Measurements from ENCODE around the gene RRP12.

The RRP12 gene

DNA sequence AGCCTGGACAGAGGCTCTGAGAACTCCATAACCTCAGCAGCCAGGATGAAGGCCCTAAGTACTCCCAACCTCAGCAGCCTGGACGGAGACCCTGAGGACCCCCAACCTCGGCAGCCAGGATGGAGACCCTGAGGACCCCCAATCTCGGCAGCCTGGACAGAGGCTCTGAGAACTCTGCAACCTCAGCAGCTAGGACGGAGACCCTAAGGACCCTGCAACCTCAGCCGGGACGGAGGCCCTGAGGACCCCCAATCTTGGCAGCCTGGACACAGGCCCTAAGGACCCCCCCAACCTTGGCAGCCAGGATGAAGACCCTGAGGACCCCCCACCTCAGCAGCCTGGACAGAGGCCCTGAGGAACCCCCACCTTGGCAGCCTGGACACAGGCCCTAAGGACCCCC lies 16.5 kb downstream of the RRP12 start:
- Histone ChIP-seq H3K4me1 (ENCODE audit: control insufficient read depth, insufficient read depth, low read length) (no peaks in the 10 kb centered on the region; the same call in 1 of the 2 replicates), H3K27me3 (ENCODE audit: control insufficient read depth, insufficient read depth, low read length) (no peaks in the 10 kb centered on the region), H3K36me3 (ENCODE audit: control insufficient read depth, insufficient read depth, low read length) (peaks cover 83% of the 10 kb centered on the region), H3K9ac (ENCODE audit: low read length) (no peak overlapping the region), H3K27ac (ENCODE audit: low read depth, low read length) (no peak overlapping the region), H3K4me3 (ENCODE audit: low read depth, low read length) (no peak overlapping the region), H3K9me3 (ENCODE audit: control insufficient read depth, insufficient read depth, low read depth, low read length) (no peaks in the 10 kb centered on the region)

GRCh38 chr10:97384156-97384555 lies 17.0 kb downstream of the RRP12 start:
- Histone ChIP-seq H3K9ac (ENCODE audit: low read length) (no peak overlapping the region), H3K27ac (ENCODE audit: low read depth, low read length) (no peak overlapping the region), H3K36me3 (ENCODE audit: control insufficient read depth, insufficient read depth, low read length) (peaks cover 83% of the 10 kb centered on the region), H3K27me3 (ENCODE audit: control insufficient read depth, insufficient read depth, low read length) (no peaks in the 10 kb centered on the region), H3K9me3 (ENCODE audit: control insufficient read depth, insufficient read depth, low read depth, low read length) (no peaks in the 10 kb centered on the region), H3K4me3 (ENCODE audit: low read depth, low read length) (no peak overlapping the region), H3K4me1 (ENCODE audit: control insufficient read depth, insufficient read depth, low read length) (no peaks in the 10 kb centered on the region; the same call in 1 of the 2 replicates)

GRCh38 chr10:97383159-97383558 lies 18.0 kb downstream of the RRP12 start:
- Histone ChIP-seq H3K4me1 (ENCODE audit: control insufficient read depth, insufficient read depth, low read length) (no peaks in the 10 kb centered on the region; the same call in 1 of the 2 replicates), H3K9ac (ENCODE audit: low read length) (no peak overlapping the region), H3K36me3 (ENCODE audit: control insufficient read depth, insufficient read depth, low read length) (peaks cover 81% of the 10 kb centered on the region), H3K4me3 (ENCODE audit: low read depth, low read length) (no peak overlapping the region), H3K9me3 (ENCODE audit: control insufficient read depth, insufficient read depth, low read depth, low read length) (no peaks in the 10 kb centered on the region), H3K27me3 (ENCODE audit: control insufficient read depth, insufficient read depth, low read length) (no peaks in the 10 kb centered on the region), H3K27ac (ENCODE audit: low read depth, low read length) (no peak overlapping the region)

DNA sequence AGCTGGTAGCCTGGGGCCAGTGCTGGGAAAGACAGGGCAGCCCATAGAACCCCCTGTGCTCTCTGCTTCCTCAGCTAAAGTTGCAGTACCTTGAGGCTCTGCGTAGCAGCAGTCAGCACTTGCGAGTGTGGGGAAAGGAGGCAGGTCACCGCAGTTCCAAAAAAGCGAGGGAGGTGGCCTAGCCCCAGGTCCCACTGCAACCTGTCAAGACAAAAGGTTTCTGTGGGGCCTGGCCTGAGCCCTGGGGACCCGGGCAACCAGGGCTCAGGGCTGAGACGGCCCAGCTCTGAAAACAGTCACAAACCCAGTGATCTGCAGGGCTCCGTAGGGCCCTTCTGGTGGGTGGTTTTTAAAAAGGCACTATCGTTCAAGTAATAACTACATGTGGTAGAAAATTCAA lies 19.5 kb downstream of the RRP12 start:
- no peaks in the 10 kb centered on the region for H3K9me3 ChIP-seq (ENCODE audit: control insufficient read depth, insufficient read depth, low read depth, low read length)
- no peaks in the 10 kb centered on the region; the same call in 1 of the 2 replicates for H3K4me1 ChIP-seq (ENCODE audit: control insufficient read depth, insufficient read depth, low read length)
- H3K4me3 ChIP-seq (ENCODE audit: low read depth, low read length), result no peak overlapping the region
- H3K27me3 ChIP-seq (ENCODE audit: control insufficient read depth, insufficient read depth, low read length), result no peaks in the 10 kb centered on the region
- H3K9ac ChIP-seq (ENCODE audit: low read length), result no peak overlapping the region
- peaks cover 83% of the 10 kb centered on the region for H3K36me3 ChIP-seq (ENCODE audit: control insufficient read depth, insufficient read depth, low read length)
- no peak overlapping the region for H3K27ac ChIP-seq (ENCODE audit: low read depth, low read length)

GRCh38 chr10:97380516-97380915 lies 20.6 kb downstream of the RRP12 start:
- no peak overlapping the region for H3K9ac ChIP-seq (ENCODE audit: low read length)
- H3K36me3 ChIP-seq (ENCODE audit: control insufficient read depth, insufficient read depth, low read length), result peaks cover 79% of the 10 kb centered on the region
- H3K4me3 ChIP-seq (ENCODE audit: low read depth, low read length), result no peak overlapping the region
- H3K4me1 ChIP-seq (ENCODE audit: control insufficient read depth, insufficient read depth, low read length), result no peaks in the 10 kb centered on the region; the same call in 1 of the 2 replicates
- H3K27ac ChIP-seq (ENCODE audit: low read depth, low read length), result no peak overlapping the region; the same call in 1 of the 2 replicates
- no peaks in the 10 kb centered on the region for H3K9me3 ChIP-seq (ENCODE audit: control insufficient read depth, insufficient read depth, low read depth, low read length)
- H3K27me3 ChIP-seq (ENCODE audit: control insufficient read depth, insufficient read depth, low read length), result no peaks in the 10 kb centered on the region

DNA sequence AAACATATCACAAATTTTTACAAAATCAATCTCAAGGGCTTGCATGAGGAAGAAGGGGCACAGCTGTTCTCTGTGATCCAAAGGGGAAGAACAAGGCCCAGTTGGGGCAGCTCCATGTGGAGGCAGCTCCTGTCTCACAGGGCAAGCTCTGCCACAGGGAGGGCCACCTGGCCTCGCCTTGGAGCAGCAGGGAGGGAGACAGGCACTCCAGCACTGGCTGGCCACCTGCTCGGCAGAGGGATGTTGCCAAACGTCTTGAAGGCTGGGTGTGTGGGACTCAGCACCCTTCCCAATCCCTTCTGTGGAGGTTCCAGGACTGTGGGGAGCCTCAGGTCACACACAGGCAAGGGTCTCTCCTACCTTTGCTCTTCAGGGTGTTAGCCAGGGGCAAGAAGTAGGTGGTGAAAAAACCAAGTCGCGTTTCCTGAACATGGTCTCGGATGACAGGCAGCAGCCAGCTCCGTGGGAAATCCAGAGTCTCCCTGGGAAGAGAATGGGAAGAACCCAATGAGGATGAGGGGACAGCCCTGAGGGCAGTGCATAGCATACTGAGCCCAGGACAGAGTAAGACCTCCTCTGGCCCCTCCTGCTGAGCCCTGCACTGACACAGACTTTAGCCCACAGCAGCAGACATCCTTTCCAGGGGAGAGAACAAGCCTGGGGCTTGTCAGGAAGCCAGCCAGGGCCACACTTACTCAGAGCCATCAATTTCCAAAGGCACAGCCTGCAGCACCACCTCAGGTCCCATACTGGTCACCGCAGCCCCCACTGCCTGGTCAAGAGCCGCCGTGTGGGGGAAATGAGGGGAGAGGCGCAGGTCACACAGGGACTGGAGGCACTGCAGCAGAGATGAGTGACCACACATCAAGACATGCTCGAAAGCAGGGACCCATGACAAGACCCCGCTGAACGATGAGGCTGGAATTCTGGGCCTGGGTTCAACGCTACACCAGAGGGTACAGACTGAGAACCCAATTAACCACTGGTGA lies 21.9 kb downstream of the RRP12 start:
- Histone ChIP-seq H3K9me3 (ENCODE audit: control insufficient read depth, insufficient read depth, low read depth, low read length) (no peaks in the 10 kb centered on the region), H3K9ac (ENCODE audit: low read length) (no peak overlapping the region), H3K4me1 (ENCODE audit: control insufficient read depth, insufficient read depth, low read length) (no peaks in the 10 kb centered on the region; the same call in 1 of the 2 replicates), H3K4me3 (ENCODE audit: low read depth, low read length) (no peak overlapping the region), H3K27me3 (ENCODE audit: control insufficient read depth, insufficient read depth, low read length) (no peaks in the 10 kb centered on the region), H3K27ac (ENCODE audit: low read depth, low read length) (no peak overlapping the region), H3K36me3 (ENCODE audit: control insufficient read depth, insufficient read depth, low read length) (peaks cover 76% of the 10 kb centered on the region)

- H3K36me3 ChIP-seq (ENCODE audit: control insufficient read depth, insufficient read depth, low read length), result peaks cover 84% of the 10 kb centered on the region
- H3K27ac ChIP-seq (ENCODE audit: low read depth, low read length), result no peak overlapping the region
- H3K9me3 ChIP-seq (ENCODE audit: control insufficient read depth, insufficient read depth, low read depth, low read length), result no peaks in the 10 kb centered on the region
- H3K9ac ChIP-seq (ENCODE audit: low read length), result no peak overlapping the region
- no peaks in the 10 kb centered on the region; the same call in 1 of the 2 replicates for H3K4me1 ChIP-seq (ENCODE audit: control insufficient read depth, insufficient read depth, low read length)
- H3K27me3 ChIP-seq (ENCODE audit: control insufficient read depth, insufficient read depth, low read length), result no peaks in the 10 kb centered on the region
- no peak overlapping the region for H3K4me3 ChIP-seq (ENCODE audit: low read depth, low read length)
These were observed 24.7 kb downstream of the RRP12 start for GRCh38 chr10:97376413-97376812.

DNA sequence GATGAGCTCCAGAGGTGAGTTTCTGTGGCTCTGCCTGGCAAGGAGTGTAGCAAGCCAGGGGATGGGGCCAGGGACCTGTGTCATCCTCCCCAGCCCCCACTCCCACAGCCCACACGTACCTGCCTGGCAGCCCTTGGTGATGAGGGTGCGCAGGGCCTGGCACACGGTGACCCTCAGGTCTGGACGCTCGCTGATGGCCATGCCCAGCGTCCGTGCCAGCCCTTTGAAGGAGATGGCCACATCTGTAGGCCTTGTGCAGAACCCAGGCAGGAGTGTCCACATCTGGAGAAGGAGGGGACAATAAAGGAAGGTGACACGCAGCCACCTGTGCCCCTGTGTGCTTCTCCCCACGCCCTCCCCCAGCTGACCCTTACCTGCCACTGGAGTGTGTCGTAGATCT lies 27.7 kb downstream of the RRP12 start:
- no peaks in the 10 kb centered on the region for H3K4me1 ChIP-seq (ENCODE audit: control insufficient read depth, insufficient read depth, low read length)
- H3K9ac ChIP-seq (ENCODE audit: low read length), result no peak overlapping the region
- no peak overlapping the region for H3K4me3 ChIP-seq (ENCODE audit: low read depth, low read length)
- H3K9me3 ChIP-seq (ENCODE audit: control insufficient read depth, insufficient read depth, low read depth, low read length), result no peaks in the 10 kb centered on the region
- H3K27ac ChIP-seq (ENCODE audit: low read depth, low read length), result no peak overlapping the region
- H3K27me3 ChIP-seq (ENCODE audit: control insufficient read depth, insufficient read depth, low read length), result no peaks in the 10 kb centered on the region
- peaks cover 87% of the 10 kb centered on the region for H3K36me3 ChIP-seq (ENCODE audit: control insufficient read depth, insufficient read depth, low read length)

DNA sequence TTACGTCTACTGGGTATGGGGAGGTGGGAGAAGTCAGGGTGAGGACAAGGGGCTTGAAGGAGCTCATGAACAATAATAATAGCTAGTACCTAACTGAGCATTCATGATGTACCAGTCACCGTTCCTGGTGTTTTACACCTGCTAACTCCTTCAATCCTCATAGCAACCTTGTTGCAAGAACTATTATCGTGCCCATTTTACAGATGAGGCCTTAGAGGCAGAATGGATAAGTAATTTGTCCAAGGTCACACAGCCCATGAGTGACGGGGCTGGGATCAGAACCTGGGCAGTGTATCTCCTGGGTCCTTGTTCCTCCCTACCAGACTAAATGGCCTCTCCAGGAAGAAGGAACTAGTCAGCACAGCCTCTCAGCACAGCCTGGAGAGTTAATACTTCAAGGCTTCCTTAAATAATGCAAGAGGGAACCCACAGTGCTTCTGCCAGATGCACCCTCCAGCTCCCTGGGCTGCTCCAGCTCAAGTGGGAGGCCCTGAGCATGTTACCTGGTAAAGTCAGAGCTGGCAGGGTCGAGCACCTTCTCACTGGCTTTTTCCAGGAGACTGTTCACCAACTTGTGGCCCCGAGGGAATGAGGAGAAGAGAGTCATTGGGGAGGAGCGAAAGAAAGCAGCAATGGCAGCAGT lies 28.8 kb downstream of the RRP12 start:
- H3K9ac ChIP-seq (ENCODE audit: low read length), result no peak overlapping the region
- no peak overlapping the region for H3K4me3 ChIP-seq (ENCODE audit: low read depth, low read length)
- peaks cover 82% of the 10 kb centered on the region for H3K36me3 ChIP-seq (ENCODE audit: control insufficient read depth, insufficient read depth, low read length)
- H3K27me3 ChIP-seq (ENCODE audit: control insufficient read depth, insufficient read depth, low read length), result no peaks in the 10 kb centered on the region
- H3K27ac ChIP-seq (ENCODE audit: low read depth, low read length), result no peak overlapping the region
- H3K9me3 ChIP-seq (ENCODE audit: control insufficient read depth, insufficient read depth, low read depth, low read length), result no peaks in the 10 kb centered on the region
- no peaks in the 10 kb centered on the region for H3K4me1 ChIP-seq (ENCODE audit: control insufficient read depth, insufficient read depth, low read length)

DNA sequence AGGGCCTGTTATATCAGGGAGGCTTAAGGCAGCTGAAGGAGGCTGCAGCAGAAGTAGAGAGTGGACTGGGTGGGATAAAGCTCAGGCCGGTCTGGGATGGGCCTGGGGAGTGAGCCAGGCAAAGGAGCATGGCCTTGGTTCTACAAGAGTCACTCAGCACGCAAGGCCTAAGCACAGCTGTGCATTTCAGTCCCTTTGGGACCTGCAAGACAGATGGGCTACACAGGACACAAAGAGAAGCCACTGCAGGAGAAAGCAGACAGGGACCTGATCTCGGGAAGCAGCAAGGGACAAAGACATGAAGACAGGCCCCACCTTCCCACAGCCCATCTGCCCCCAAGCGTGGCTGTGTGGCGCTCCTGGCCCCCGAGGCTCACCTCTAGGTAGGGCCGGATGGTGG lies 29.4 kb downstream of the RRP12 start:
- Histone ChIP-seq H3K36me3 (ENCODE audit: control insufficient read depth, insufficient read depth, low read length) (peaks cover 82% of the 10 kb centered on the region), H3K27me3 (ENCODE audit: control insufficient read depth, insufficient read depth, low read length) (no peaks in the 10 kb centered on the region), H3K9ac (ENCODE audit: low read length) (no peak overlapping the region), H3K4me3 (ENCODE audit: low read depth, low read length) (no peak overlapping the region), H3K27ac (ENCODE audit: low read depth, low read length) (no peak overlapping the region), H3K4me1 (ENCODE audit: control insufficient read depth, insufficient read depth, low read length) (no peaks in the 10 kb centered on the region), H3K9me3 (ENCODE audit: control insufficient read depth, insufficient read depth, low read depth, low read length) (no peaks in the 10 kb centered on the region)

DNA sequence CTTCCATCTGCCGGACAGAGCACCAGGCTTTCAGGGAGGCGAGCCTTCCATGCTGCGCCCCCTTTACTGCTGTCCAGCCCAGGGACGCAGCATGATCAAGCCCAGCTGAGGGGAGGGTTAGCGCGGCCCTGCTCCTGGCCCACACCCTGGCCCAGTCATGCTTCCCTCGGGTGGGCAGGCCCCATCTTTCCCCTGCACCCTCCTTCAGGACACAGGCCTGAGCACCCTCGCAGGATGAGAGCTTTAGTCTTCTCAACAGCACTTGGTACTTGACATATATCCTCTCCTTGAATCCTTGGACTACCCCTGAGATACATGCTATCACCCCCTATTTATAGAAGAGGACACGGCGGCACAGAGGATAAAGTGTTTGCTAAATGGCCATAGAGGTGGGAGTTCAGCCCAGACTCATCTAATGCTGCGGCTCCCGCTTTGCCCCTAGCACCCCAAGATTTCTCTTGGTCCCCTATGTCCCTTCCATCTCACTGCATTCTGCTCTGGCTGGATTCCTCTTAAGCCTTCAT lies 34.0 kb downstream of the RRP12 start:
- no peak overlapping the region for H3K9ac ChIP-seq (ENCODE audit: low read length)

More for the DNA sequence above, 34.0 kb downstream of the RRP12 start:
- H3K27ac ChIP-seq (ENCODE audit: low read depth, low read length), result no peak overlapping the region
- H3K36me3 ChIP-seq (ENCODE audit: control insufficient read depth, insufficient read depth, low read length), result peaks cover 90% of the 10 kb centered on the region
- no peaks in the 10 kb centered on the region; the same call in 1 of the 2 replicates for H3K4me1 ChIP-seq (ENCODE audit: control insufficient read depth, insufficient read depth, low read length)
- no peaks in the 10 kb centered on the region for H3K9me3 ChIP-seq (ENCODE audit: control insufficient read depth, insufficient read depth, low read depth, low read length)
- H3K27me3 ChIP-seq (ENCODE audit: control insufficient read depth, insufficient read depth, low read length), result no peaks in the 10 kb centered on the region
- H3K4me3 ChIP-seq (ENCODE audit: low read depth, low read length), result no peak overlapping the region

Measured in HUES6 (cell line).